Measurements from ENCODE around the gene STK26. TPM values are rescaled to one million over a fixed set of nuclear protein-coding genes. Genes with fewer than 3 reads are reported as not detected.

STK26 gene
- total RNA-seq = 32.1 and 34.6 TPM in 2 replicates
- total RNA-seq (2013) = 77.3 TPM
- polyA plus RNA-seq = 12.4 and 20.4 TPM in 2 replicates
- 17.4 and 21.3 TPM in 2 replicates for polyA minus RNA-seq

- H3K4me3 ChIP-seq (ENCODE audit: control extremely low read depth in 1 of 5, extremely low read depth in 1 of 5, insufficient read depth in 1 of 5, low read depth in 2 of 5, low read length in 4 of 5) = peak within 1 kb of the TSS; percentile 64 to 81 (median 75)
- peaks cover 31% of the 10 kb centered on the region for H3K4me1 Mint-ChIP-seq
- H3K4me1 ChIP-seq (ENCODE audit: control insufficient read depth in 2 of 2, insufficient read depth in 2 of 2, low read length in 2 of 2) = peaks cover 8 to 19% of the 10 kb centered on the region in 2 donors
- H3K4me3 Mint-ChIP-seq = peak within 1 kb of the TSS; percentile 96
- peaks cover 0 to 3% (median 0%) of the 10 kb centered on the region in 3 donors for H3K9me3 ChIP-seq (ENCODE audit: control extremely low read depth in 1 of 3, control insufficient read depth in 2 of 3, insufficient read depth in 1 of 3, low read length in 2 of 3)
- peak within 1 kb of the TSS; percentile 66 to 77 for H3K27ac ChIP-seq (ENCODE audit: low read length in 2 of 2)
- peak within 1 kb of the TSS; percentile 88 for H3K4me2 ChIP-seq (replicated peaks; ENCODE audit: low read depth, low read length, poor library complexity, severe bottlenecking)
- peaks cover 51% of the 10 kb centered on the region for H3K79me2 ChIP-seq (ENCODE audit: control insufficient read depth, insufficient read depth, low read length)
- TF ChIP-seq EZH2 (IDR thresholded peaks at IDR 0.05; ENCODE audit: borderline replicate concordance, insufficient read depth, low read depth, low read length, poor library complexity, severe bottlenecking) (no peak), CTCF (IDR thresholded peaks at IDR 0.05) (no peak)
- H2AFZ ChIP-seq (ENCODE audit: insufficient read depth, low read depth, low read length, poor library complexity, severe bottlenecking) = peak within 1 kb of the TSS; percentile 70
- DNase-seq = peak; percentile 80
- no peaks in the 10 kb centered on the region for H4K20me1 ChIP-seq (ENCODE audit: control insufficient read depth, insufficient read depth, low read length, poor library complexity, severe bottlenecking)
- WGBS (ENCODE audit: insufficient coverage) = 1% methylated on average over 55 of the region's 73 CpGs
- H3K9ac ChIP-seq (ENCODE audit: low read length) = peak within 1 kb of the TSS; percentile 71
- H3K36me3 ChIP-seq (replicated peaks in 1 of 2; ENCODE audit: control extremely low read depth in 1 of 2, control insufficient read depth in 1 of 2, extremely low read depth in 1 of 2, insufficient read depth in 2 of 2, low read length in 1 of 2) = no peaks in the 10 kb centered on the region
- peak within 1 kb of the TSS; percentile 91 for H3K27ac Mint-ChIP-seq
- peak; percentile 84 for ATAC-seq (ENCODE audit: low read depth)
- H3K27me3 Mint-ChIP-seq = no peaks in the 10 kb centered on the region
- ChIA-PET POLR2A (interaction anchor here (1.2 to 1.4 kb wide), 2 partner anchors 36 to 194 kb away, joined by 4 to 6 read pairs; no protein-coding TSS in a partner anchor), CTCF (interaction anchor here (2.4 kb wide), 1 partner anchor 196 kb away, joined by 10 read pairs; the partner anchor contains the start of gene RAP2C)
- no peaks in the 10 kb centered on the region for H3K9me3 Mint-ChIP-seq (ENCODE audit: insufficient read depth)
- H3K27me3 ChIP-seq (replicated peaks in 1 of 4; ENCODE audit: control extremely low read depth in 1 of 4, control insufficient read depth in 3 of 4, insufficient read depth in 4 of 4, low read length in 3 of 4) = no peaks in the 10 kb centered on the region
- intact Hi-C loops (cut with micrococcal nuclease) = loop anchor here (1.0 to 5.0 kb wide), 3 partner anchors 34 to 196 kb away; partner anchors contain the start of gene RAP2C
These were observed at the start of gene STK26 for GRCh38 chrX:132022967-132023895. Gene STK26 (plus strand): TSS chrX:132023302. CDS start chrX:132023618, 316 bp downstream.
